ENCODE data around the gene BCAS3.
A peak's percentile ranks its signal among the peaks of the same experiment; 100 is the strongest.

The BCAS3 gene

DNA sequence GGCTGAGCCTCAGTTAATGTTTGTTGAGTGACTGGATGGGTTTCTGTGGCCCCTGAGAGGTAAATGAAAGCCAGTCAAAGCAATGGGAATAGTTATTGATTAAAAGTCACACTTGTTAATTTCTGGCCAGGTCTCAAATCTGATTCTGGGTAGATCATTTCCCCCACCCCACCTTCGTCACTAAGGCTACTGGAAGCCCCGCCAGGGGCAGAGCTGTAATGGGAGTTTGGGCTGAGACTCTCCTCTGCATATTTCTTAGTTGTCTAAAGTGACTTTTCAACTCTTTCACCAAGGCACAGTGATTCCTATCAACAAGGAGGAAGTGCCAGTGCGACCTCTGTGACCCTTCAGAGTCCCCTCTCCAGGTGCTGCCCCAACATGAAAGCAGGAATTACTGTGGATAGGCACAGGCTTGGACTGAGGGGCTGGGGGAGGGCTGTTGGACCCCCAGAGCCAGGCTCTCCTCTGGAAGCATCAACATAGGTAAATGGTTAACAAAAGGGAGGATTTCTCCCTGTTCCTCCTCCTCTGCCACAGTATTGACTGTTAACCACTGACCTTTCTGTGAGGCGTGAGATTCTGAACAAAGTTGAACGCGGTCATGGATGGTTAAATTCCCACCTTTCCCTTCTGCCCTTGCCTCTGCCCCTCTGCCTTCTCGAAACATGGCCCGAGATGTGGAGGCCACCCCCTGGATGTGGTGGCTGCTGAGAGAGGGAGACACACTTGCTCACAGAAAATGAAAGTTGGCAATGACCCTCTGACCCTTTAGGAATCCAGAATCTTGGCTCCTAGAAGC, 701.2 kb downstream of the BCAS3 start:
- DNase-seq, result no peak

DNA sequence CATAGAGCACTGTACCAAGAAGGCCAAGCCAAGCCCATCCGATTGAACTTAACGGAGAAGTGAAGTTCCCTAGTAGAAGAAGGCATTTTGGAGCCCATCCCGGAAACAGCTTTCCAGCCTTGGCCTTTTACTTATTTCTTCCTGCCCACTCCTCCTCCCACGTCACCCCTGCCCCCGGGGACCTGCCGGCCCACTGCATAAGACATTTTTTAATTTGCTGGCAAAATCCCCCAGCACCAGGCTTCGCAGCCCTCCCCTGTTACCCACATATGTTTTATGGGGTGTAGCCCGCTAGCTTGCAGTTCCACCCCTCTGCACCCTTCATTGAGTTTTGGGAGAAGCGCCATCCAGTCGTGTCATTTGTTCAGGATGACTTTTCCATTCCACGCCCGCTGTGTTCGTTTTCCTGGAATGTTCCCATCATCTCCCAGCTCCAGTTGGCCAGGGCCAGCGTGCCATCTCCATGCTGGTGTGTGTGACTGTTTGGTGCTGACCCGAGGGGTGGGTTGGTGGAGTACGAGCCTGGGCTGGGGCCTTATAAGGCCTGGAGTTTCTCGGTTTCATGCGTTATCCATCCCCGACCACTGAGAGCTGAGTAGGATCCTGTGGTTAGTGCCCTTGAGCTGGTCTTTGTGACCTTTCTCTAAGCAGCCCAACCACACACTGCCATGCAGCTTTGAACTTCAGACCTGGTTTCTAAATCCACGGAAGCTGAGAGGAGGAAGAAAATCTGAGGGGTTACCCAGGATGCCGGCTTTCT, 702.0 kb downstream of the BCAS3 start:
- no peak for DNase-seq

DNA sequence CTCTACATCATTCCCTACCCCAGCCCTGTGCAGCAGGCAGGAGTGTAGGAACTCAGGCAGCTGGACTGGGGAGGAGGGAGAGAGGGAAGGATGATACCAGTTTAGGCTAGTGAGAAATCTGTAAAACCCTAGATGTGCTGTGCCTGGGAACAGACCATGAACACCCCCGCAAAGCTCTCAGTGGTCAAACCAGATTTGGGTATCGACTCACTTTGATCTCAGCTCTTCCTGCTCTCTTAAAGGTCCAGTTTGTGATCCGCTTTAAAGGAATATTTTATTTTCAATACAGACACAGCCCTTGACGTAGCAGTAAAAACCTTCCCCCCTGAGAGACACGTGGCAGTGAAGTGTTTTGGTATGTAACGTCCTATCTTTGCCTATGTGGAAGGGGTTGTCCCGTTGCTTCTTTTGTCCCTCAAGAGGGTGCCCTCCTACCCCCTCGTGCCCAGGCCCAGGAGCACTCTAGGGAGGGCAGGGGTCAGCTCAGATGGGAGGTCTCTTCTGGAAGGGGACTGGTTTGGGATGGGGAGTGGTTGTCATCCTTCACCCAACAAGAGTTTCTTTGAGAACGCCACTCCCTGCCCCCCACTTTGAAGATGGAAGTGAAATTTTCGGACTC, 702.7 kb downstream of the BCAS3 start:
- DNase-seq, result no peak

DNA sequence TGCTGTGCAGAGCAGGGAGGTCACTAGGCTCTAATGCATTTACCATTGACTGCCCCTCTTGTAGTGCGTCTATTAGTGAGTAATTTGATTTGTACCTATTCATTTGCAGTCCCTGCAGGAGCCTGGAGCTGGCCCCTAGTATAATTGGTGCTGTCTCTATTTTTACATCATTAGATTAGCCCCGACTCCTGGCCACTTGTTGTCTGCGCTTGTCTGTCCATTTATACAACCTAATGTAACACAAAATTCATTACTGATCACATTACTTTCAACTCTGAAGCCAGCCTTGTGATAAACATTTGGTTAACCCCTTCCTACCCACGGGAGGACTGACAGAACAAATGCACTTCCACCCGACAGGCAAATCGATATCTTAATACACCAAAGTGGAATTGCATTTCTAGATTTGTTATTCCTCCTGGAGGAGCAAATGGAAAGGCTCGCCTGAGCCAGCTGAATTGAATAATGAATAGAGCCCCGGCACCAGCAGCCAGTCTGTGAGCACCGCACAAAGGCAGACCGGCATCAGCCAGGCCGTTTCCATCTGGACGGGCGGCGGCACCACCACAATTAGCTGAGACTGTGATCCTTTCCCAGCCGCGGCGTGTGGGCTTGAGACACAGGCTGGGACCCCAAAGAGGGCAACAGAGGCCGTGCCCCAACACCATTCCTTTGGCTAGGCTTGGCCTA, 703.3 kb downstream of the BCAS3 start:
- no peak for DNase-seq

DNA sequence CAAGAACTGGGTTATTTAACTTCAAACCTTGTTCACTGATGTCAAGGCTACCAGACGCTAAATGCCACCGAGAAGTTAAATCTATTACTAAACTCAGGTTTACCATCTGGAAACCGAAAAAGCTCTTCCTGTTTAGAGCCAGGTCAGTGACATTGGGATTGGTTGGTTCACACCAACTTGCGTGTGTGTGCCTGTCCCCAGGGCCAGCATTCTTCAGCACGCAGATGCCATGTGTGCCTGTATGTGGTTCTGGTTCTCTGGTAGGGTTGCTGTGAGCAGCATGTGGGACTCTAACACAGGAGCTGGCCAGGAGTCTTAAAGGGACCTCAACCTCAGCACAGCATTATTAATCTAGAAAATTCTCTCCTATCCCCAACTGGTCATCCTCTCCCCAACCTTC, 703.9 kb downstream of the BCAS3 start:
- DNase-seq, result no peak

DNA sequence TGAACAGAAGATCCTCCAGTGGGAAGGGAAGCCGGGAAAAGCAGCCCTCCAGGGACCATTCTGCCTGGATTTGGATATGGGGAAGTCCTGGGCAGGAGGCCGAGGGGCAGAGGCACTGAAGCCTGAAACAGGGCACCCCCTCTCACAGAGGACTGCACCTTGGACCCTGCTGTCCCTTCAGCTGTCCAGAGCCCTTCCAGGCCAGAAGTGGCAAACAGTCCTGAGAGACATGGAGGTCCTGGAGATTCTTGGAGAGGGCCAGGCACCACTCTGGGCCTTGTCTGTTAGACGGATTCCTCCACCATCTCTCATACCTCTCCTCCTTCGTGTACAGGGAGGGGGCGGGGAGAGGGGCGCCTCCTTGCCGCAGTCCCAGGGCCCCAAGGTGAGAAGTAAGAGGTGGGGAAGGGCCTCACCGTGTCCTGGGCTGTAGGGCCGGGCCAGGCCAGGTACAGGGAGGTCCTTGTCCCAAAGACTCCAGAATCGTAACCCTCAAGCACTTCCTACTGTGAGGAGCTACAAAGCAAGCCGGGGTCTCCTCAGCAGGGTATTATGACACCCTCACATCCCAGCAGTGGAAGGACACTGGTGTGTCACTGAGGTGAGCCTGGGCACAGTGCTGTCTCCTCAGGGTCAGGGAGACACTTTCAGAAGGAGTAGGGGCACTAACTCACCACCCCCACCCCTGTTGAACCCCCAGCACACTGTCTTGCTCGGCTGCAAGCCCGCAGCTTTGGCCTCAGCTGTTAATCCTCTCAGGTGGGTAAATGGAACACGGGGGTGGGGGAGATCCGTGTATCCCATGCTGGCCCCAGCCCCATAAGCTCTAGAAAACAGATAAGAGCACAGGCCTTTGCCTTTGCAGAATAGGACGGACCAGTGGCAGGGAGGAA, 705.4 kb downstream of the BCAS3 start:
- no peak for DNase-seq

DNA sequence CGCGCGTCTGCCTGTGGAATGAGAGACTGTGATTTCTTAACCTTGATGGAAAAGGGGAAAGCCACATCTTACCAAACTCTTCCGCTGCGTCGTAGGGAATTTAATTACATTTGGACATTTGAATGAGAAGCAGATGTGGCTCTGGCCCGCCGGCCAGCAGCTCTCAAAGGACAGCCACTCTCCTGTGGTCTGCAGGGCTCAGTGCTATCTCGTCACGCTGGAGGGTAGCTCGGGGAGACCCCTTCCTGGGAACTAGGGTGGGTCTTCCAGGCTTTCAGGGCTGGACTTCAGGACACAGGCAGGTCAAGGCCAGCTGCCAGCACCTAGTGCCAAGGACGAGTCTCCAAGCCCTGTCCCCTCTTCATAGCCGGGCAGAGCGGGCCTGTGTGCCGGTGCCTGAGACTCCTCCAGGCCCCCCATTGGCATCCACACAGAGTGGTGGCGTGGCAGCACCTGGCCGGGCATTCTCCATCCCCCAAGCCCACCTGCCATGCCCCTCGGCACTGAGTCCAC, 706.1 kb downstream of the BCAS3 start:
- no peak for DNase-seq

DNA sequence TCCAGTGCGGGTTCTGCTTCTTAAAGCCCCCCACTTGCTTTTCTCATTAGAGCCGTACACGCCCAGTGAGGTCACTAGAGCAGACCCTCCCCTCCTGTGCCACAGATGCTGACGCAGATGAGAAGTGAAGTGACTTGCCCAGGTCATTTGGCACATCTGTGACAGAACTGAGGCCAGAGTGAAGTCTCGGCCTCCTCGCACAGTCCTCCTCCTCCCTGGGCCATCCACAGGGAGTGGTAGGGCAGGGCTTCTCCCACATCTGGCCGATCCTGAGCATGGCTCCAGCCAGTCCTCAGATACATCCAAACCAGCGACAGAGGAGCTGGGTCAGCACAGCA, 706.7 kb downstream of the BCAS3 start:
- DNase-seq, result no peak

DNA sequence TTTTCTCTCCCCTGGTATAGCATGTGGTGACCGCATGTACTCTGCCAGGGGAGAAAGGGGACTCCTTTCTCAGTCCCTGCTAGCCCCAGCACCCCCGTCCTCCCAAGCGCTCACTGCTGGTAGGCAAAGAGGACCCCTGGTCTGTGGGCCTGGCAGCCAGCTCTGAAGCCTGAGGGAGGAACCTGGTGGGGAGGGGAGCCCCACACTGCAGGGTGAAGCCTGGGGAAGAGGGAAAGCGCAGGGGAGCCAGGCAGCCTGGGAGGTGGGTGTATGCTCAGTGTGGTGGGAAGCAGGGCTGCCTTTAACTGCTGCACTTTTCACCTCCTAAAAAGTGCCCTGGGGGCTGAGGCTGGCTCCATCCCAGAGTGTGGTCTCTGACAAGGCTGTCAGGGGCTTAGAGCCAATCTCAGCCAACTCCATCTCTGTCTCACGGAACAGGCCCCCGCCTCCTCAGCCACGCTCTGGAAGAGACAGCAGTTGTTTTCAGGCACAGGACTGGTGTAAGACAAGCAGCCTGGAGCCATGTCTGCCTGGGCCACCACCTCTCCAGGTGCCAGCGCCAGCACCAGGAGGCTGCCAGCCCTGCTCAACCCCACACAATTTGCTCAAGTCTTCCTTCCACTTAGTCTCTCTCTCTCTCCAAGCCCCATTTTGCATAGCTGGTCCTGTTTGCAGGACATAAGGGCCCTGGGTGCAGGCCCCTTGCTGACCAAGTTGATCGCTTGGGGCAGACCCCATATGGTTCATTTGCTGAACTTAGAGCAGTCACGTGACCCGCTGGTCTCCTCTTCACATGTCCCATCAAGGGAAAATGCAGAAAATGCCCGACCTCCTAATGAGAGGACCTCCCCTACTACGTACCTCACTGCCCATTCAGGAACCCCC, 707.3 kb downstream of the BCAS3 start:
- DNase-seq, result no peak

DNA sequence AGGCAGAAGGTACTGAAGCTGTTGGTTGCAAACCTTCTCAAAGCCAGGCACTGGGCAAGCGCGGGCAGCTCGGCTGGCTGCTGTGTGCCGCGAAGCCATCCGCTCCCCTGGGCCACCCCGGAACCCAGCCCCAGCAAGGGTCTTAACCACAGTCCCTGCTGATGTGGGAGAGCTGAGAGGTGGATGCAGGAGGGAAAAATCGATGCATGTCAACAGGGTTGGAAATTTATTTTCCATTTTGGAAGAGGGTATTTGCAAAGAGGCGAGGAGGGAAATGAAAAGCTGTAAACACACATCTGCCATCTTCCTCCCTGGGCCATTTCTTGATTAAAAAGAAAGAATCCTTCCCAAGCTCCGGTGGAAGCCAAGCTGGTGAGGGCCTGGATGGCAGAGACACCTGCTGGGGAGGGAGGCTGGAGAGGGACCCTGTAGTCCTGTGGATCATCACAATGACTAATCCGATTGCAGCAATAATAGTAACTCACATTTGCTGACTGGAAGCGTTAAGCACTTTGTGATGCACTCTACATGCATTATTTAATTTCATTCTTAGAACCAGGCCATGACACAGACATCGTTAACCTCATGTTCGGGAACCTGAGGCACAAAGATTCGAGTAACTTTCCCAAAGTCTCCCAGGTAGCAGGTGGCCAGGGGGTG, 708.1 kb downstream of the BCAS3 start:
- DNase-seq, result no peak

DNA sequence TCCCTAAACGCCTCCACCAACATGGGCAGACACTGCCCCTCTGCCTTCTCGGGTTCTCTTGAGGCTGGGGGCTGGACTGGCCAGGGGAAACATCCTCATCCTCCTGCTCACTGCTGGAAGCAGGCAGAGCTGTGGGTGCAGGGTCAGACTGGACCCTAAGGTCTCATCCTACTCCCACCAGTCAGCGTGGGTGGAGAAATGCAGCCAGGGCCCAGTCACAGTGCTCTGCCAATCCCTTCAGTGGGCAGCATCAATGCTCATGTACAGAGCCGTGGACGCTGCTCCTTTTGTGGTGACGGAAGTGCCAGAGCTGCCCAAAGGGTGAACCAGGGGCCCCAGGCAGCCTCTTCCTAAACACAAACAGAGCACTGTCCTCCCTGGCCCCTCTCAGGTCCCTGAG, 708.6 kb downstream of the BCAS3 start:
- DNase-seq, result no peak

DNA sequence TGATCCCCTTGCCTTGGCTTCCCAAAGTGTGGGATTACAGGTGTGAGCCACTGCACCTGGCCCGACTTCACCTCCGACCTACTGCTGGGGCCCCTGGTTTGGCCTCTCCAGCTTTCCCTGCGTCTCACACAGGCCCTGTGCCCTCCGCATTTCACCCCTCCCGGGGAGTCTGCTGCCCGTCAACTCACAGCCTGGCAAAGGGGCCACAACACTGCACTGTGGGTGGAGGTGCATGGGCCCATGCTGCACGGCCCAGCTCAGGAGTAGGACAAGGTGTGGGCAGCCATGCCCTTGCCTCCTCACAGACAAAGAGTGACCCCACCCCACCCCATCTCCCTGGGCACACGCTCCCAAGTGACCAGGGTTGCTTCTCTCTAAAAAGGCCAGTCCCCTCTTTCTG, 709.4 kb downstream of the BCAS3 start:
- DNase-seq, result no peak

DNA sequence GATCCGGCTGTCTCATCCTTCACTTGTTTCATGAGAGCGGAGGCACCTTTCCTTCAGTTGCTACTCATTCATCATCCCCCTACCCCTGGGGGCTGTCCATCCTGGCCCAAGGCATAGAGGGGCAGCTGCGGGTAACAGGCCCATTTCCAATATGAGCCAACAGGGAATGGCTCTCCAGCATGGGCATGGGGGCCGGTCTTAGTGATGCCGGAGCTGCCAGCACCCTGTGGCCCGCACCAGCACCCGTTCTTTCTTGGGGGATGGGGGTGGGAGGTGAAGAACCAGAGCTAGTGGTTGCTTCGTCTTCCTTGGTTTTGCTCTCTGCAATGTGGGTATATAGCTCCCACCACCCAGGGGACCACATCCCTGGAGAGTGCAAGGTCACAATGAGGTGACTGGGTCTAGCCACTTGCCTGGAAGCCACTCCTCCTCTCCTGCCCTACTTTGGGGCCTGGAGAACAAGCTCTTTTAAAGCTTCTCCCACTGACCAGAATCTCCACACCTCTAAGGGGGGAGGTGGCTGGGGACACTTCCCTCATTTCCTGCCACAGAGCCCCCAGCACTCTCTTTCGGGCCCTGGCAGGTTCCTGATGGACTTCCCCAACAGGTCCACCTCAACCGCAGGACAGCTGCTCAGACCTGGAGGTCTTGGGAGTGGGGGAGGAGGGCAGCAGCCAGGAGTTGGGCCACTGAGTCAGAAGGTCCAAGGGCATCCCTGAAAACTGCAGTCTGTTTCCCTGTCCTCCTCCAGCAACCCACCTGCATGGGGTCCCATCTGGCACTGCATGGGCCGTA, 710.1 kb downstream of the BCAS3 start:
- no peak for DNase-seq

DNA sequence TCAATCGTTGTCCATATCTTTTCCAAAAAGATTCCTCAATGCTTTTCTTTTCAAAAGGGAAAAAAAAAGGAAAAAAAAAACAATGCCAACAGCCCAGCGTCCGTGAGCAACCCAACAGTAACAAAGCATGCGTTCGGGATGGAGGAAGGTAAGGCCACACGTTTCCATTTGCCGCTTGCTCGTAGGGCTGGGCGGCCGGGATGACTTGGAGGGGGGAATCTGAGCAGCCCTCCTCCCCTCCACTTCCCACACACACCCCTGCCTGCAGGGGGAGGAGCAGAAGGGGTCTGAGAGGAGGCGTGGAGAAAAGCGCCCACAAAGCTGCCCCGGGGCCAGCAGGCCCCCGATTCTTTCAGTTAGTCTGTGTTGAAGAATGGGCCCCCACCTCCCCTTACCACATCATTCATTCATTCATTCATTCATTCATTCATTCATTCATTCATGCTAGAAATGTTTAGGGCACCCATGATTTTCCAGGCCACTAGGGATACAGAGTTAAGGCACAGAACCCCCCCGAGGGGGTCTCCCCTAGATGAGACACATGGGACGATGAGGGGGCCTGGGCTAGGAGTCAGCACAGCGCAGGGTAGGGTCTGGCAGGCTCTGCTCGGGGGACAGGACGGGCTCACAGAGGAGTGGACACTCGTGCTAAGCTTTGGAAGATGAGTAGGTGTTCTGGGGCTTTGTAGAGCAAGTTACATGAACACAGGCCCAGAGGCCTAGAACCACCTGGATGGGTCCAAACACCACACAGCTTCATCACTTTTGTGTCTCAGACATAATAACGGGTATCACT, 711.1 kb downstream of the BCAS3 start:
- DNase-seq, result no peak

DNA sequence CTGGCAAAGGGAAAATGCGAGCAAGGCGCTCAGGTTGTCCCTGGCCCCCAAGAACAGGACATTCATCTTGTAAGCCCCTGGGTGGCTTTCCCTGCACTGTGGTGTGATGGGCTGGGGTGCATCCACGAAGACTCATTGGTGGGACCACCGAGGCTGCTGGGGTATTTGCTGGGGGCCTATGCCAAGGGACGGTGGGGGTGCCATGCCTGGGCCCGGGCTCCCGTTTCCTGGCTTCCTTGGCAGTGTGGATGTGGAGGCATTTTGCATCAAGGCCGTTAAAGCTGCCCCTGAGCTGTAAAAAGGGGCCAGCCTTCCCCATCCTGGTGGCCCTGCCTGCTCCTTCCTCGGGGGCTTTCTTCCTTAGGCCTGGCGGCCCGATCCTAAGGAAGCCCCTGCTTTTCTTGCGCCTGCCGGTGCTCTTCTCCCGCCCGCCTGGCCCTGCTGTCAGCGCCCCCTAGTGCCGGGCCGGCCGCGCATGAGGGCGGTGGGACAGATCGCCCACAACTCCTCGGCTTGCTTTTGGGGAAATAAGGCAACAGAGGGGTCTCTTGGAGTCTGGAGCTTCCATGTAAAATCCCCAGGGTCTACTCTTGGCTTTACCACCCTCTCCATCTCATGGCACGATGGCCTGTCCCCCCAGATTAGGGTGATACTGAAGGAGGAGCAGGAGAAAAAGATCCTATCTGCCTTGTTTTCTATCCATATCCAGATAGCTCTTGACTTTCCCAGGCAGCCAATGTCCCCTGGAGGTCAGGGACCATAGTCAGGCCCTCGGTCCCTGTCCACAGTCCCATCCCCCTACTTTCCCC, 712.2 kb downstream of the BCAS3 start:
- peak; percentile 59 for DNase-seq

DNA sequence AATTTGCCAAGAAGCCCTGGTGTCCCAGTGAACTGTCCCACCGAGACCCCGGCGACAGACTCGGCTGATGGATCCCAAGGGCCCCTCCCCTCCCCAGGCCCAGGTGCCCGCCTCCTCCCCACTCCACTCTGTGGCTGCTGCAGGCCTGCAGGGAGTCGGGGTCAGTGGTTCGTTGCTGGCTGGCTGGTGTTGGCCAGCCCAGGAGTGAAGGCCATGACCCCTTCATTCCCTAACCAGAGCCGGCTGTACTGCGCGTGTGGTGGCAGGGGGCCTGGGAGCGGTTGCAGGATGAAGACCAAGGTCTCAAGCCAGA, 712.8 kb downstream of the BCAS3 start:
- DNase-seq, result no peak

DNA sequence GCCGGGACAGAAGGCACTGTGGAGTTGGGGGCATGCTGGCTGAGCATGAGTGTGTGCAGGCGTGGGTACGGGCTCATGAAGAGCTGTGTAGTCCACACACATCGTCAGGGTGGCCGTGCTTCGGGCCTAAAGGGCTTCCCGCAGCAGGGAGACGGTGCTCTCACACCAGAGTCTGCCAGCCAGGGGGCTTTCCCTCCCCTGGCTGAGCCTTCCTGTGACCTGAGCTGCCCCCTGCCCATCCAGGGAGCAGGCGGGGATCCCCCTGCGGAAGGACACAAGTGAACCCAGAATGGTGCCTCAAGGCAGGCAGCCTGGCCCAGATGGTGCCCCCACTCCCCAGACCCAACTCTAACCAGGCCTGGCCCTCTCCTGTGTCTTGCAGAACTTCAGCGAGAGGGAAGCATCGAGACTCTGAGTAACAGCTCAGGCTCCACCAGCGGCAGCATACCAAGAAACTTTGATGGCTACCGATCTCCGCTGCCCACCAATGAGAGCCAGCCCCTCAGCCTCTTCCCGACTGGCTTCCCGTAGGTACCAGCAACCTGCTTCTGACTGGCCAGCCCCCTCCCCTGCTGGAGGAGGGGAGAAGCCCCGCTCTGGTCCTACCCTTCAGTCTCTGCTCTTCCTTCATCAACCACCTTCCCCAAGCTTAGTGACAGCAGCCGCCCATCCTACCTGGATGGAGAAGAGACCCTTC, 714.1 kb downstream of the BCAS3 start:
- no peak for DNase-seq

DNA sequence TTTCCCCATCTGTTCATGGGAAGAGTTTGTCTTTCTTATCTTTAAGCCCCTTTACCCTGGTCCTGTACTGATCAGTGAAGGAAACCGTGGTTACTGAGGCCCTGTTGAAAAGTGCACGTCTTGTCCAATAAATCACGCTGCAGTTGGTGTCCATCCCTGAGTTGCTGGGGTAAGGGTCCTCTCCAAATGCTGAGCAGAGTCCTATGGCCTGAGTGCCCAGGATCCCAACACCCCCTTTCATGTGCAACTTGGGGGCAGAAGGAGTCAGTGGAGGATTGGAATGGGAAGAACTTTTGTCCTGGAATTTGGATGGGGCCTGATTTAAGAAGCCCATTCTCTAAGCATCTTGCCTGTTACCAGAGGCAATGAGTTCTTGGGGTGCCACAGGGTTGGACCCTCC, 715.0 kb downstream of the BCAS3 start:
- DNase-seq, result no peak

Data from OCI-M1 (cell line).